Muscle of back (tissue), 11 donors: ENCODE measurements around the gene ACVR1C. TPM values are rescaled to one million over a fixed set of nuclear protein-coding genes. Genes with fewer than 3 reads are reported as not detected.

Experiments used
- DNase-seq, 3 donors: peaks; one replicate each; pipeline versions ENCODE4 v3.0.0 to v3.0.0-alpha.2; 2013
- polyA plus RNA-seq, 10 donors: library from polyadenylated mRNA; unstranded; fragments of 120-200 nt; gene quantifications; one replicate each; pipeline ENCODE4 v1.2.1, GENCODE V29; 2013; ENCODE audit not compliant: insufficient read length in 10 of 10

Gene ACVR1C
- polyA plus RNA-seq, 10 donors = 0.07 to 0.31 (median 0.16) TPM

GRCh38 chr2:157498483-157498882, 130.2 kb downstream of the ACVR1C start:
- no peak for DNase-seq

GRCh38 chr2:157497638-157498314, 130.9 kb downstream of the ACVR1C start:
- peak in 1 of 3 donors; percentile 25 for DNase-seq

- DNase-seq = peak; percentile 45 to 74 (median 47)
These were observed 136.4 kb downstream of the ACVR1C start for GRCh38 chr2:157492189-157492773.

- no peak for DNase-seq
These were observed 138.7 kb downstream of the ACVR1C start for GRCh38 chr2:157489983-157490382.

GRCh38 chr2:157488877-157489276, 139.8 kb downstream of the ACVR1C start:
- no peak for DNase-seq

- DNase-seq = no peak
These were observed 140.9 kb downstream of the ACVR1C start for GRCh38 chr2:157487747-157488146.

- no peak for DNase-seq
These were observed 141.4 kb downstream of the ACVR1C start for GRCh38 chr2:157487271-157487610.

GRCh38 chr2:157486596-157487270, 141.9 kb downstream of the ACVR1C start:
- DNase-seq = no peak

- DNase-seq = no peak
These were observed 148.3 kb downstream of the ACVR1C start for GRCh38 chr2:157480182-157480961.

- no peak for DNase-seq
These were observed 149.3 kb downstream of the ACVR1C start for GRCh38 chr2:157479081-157480027.

GRCh38 chr2:157477919-157478318, 150.7 kb downstream of the ACVR1C start:
- no peak for DNase-seq

- DNase-seq = no peak
These were observed 151.5 kb downstream of the ACVR1C start for GRCh38 chr2:157476953-157477709.

Other genes starting within 250 kb of the ACVR1C start
- 1 to 10 TPM in 3 of 10 donors, under 1 TPM in 7; 0.23 to 8.5 (median 0.58) TPM for gene CYTIP, start 184.8 kb downstream of the ACVR1C start, polyA plus RNA-seq
- gene ACVR1, start 247.5 kb upstream of the ACVR1C start, polyA plus RNA-seq = 10 to 100 TPM; 23.4 to 37.0 (median 30.0) TPM